WI38 (cell line): ENCODE measurements around the gene SDF4.

Experiments
- H3K4me3 ChIP-seq: 2 replicates; pipeline ENCODE4 v1.5.1; 2011; ENCODE audit warnings: low read depth, mild to moderate bottlenecking, control low read depth, low read length
- CTCF ChIP-seq: IDR thresholded peaks from 2 replicates; pipeline ENCODE4 v1.5.1; 2012; ENCODE audit warnings: low read depth, mild to moderate bottlenecking, control low read depth, low read length

SDF4 gene

GRCh38 chr1:1245817-1246576, 14.2 kb upstream of the SDF4 start:
- no peak overlapping the region for H3K4me3 ChIP-seq
- no peak for TF ChIP-seq CTCF

DNA sequence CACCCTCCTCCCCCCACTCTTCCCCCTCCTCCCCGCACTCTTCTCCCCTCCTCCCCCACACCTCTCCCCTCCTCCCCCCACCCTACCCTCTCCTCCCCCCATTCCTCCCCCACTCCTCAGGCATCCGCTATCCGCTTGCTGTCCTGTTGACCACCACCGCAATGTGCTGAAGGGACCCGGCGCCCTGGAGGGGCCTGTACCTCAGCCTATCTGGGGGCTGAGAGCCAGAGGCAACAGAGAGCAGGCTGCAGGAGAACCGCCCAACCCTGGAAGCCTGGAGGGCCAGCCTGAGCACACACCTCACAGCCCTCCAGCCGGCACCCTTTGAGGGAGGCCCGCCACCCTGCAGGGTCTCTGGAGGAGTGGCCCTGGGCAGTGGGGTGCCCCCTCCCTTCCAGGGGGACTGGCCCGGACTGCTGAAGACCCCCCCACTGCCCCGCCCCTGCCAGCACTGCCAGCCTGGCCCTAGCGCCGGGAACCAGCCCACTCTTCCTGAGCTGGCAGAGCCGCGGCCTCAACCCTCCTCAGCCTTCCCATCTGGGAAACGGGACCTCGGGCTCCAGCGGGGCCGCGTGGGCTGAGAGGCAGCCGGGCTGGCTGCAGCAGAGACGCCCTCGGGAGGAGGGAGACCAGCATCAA, 13.5 kb upstream of the SDF4 start:
- no peak overlapping the region for H3K4me3 ChIP-seq
- no peak for TF ChIP-seq CTCF

DNA sequence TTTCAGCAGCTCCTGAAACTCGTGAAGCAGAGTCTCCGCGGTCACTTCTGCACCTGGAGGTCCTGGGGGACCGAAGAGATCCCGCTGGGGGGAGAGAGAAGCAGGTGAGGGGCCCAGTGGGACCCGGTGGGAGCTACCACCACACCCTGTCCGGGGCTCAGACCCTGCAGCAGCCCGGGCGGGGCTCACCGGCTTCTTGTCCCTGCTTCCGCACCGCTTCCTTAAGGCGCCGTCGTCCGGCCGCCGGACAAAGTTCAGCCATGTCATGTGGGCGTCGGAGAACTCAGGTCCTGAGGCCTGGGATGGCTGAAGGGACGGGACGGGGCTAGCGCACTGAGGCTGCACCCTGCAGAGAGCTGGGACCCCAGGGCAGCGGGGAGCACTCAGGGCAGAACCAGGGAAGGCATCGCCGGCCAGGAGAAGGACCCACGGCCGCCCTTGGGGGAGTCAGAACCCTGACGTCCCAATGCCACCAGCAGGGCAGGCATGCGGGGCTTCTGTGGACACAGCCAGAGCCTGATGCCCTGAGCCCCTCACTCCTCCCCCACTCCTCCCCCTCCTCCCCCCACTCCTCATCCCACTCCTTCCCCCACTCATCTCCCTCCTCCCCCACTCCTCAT, 12.5 kb upstream of the SDF4 start:
- TF ChIP-seq CTCF: no peak
- H3K4me3 ChIP-seq: no peak overlapping the region

- no peak overlapping the region for H3K4me3 ChIP-seq
- TF ChIP-seq CTCF: no peak
Measured at GRCh38 chr1:1243807-1244191, 12.0 kb upstream of the SDF4 start.

- TF ChIP-seq CTCF: no peak
- no peak overlapping the region for H3K4me3 ChIP-seq
Measured at GRCh38 chr1:1243266-1243660, 11.5 kb upstream of the SDF4 start.

DNA sequence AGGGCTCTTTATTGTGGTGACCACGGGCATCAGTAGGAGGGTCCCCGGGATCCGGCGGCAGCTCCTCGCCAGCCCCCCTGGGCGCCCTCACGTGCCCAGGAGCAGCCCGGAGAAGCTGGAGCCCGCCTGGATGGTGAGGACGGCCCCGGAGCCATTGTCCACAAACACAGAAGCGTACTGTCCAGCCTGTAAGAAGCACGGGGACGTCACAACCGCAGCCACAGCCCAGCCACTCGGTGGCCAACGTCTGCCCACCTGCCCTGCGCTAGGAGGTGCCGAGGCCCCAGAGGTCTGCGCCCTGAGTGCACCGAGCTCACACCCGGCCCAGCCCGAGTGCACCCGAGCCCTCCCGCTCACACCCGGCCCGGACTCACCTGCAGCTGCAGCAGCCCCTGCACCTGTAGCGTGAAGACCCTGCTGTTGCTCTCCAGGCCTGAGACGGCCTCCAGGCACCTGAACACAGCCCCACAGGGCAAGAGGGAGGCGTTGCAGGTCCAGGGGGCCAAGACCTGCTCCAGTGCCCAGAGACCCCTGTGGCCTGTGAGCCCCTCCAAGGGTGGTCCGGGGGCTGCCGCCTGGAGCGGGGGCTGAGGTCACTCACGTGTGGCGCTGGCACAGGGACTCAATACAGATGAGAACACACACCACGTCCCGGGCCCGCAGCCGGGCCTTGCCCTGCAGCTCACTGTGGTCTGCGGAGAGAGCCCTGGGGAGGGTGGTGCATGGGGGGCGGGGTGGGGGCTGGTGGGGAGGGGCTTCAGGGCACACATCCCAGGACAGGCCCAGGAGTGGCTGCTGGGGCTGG, 10.9 kb upstream of the SDF4 start:
- TF ChIP-seq CTCF: no peak
- H3K4me3 ChIP-seq: no peak overlapping the region
